ENCODE data around the gene PSMD1. TPM values are rescaled to one million over a fixed set of nuclear protein-coding genes. Genes with fewer than 3 reads are reported as not detected.

PSMD1 gene
- polyA plus RNA-seq, 1 donor (not counting 4 experiments of a cell fraction or from before 2014, with no cell fraction given), result 262 TPM

GRCh38 chr2:231187736-231188505 is 131.3 kb downstream of the PSMD1 start:
- no peak for FAIRE-seq
- H3K36me3 ChIP-seq (ENCODE audit: control insufficient read depth in 2 of 2, extremely low read depth in 1 of 2, insufficient read depth in 2 of 2, low read length in 2 of 2), result no peaks in the 10 kb centered on the region
- no peak overlapping the region for H2AFZ ChIP-seq (ENCODE audit: control insufficient read depth, low read length)
- dilution Hi-C loops (cut with MboI; ENCODE audit: extremely low pct_ligation_motif_present, low sequenced_read_pairs), result no loop called here
- H4K20me1 ChIP-seq (ENCODE audit: control insufficient read depth, extremely low read depth, insufficient read depth, low read length), result no peaks in the 10 kb centered on the region
- TF ChIP-seq CTCF (optimal IDR thresholded peaks at IDR 0.05 in 1 of 3, IDR thresholded peaks at IDR 0.05 in 1 of 3, conservative IDR thresholded peaks at IDR 0.05 in 1 of 3; ENCODE audit: extremely low read depth in 1 of 3, insufficient read depth in 2 of 3, low read length in 3 of 3) (no peak), EZH2 (IDR thresholded peaks at IDR 0.05; ENCODE audit: low read length) (no peak)
- no peaks in the 10 kb centered on the region for H3K4me1 ChIP-seq (ENCODE audit: control insufficient read depth, extremely low read depth, insufficient read depth, low read length)
- H3K4me3 ChIP-seq (ENCODE audit: control insufficient read depth in 2 of 3, extremely low read depth in 1 of 3, insufficient read depth in 2 of 3, low read depth in 1 of 3, low read length in 3 of 3), result no peak overlapping the region
- H3K27me3 ChIP-seq (ENCODE audit: control insufficient read depth, extremely low read depth, insufficient read depth, low read length), result peaks cover 30% of the 10 kb centered on the region
- no peak overlapping the region for H3K9ac ChIP-seq (ENCODE audit: control insufficient read depth, extremely low read depth, insufficient read depth, low read length)
- no peak for DNase-seq (ENCODE audit: low read depth, low spot score)
- no peaks in the 10 kb centered on the region for H3K9me3 ChIP-seq (ENCODE audit: control insufficient read depth, low read depth, low read length)
- H3K79me2 ChIP-seq (ENCODE audit: control insufficient read depth, insufficient read depth, low read length), result no peaks in the 10 kb centered on the region
- H3K27ac ChIP-seq (ENCODE audit: control insufficient read depth, insufficient read depth, low read length), result no peak overlapping the region
- H3K9me1 ChIP-seq (ENCODE audit: control insufficient read depth, extremely low read depth, insufficient read depth, low read length), result no peaks in the 10 kb centered on the region
- H3K4me2 ChIP-seq (ENCODE audit: control insufficient read depth, extremely low read depth, insufficient read depth, low read depth, low read length), result no peak overlapping the region

GRCh38 chr2:231188506-231189170 is 132.0 kb downstream of the PSMD1 start:
- Histone ChIP-seq H3K4me1 (ENCODE audit: control insufficient read depth, extremely low read depth, insufficient read depth, low read length) (no peaks in the 10 kb centered on the region), H3K27ac (ENCODE audit: control insufficient read depth, insufficient read depth, low read length) (no peak overlapping the region), H3K9ac (ENCODE audit: control insufficient read depth, extremely low read depth, insufficient read depth, low read length) (no peak overlapping the region), H3K4me2 (ENCODE audit: control insufficient read depth, extremely low read depth, insufficient read depth, low read depth, low read length) (no peak overlapping the region), H3K27me3 (ENCODE audit: control insufficient read depth, extremely low read depth, insufficient read depth, low read length) (peaks cover 30% of the 10 kb centered on the region), H3K36me3 (ENCODE audit: control insufficient read depth in 2 of 2, extremely low read depth in 1 of 2, insufficient read depth in 2 of 2, low read length in 2 of 2) (no peaks in the 10 kb centered on the region), H3K9me1 (ENCODE audit: control insufficient read depth, extremely low read depth, insufficient read depth, low read length) (no peaks in the 10 kb centered on the region), H3K4me3 (ENCODE audit: control insufficient read depth in 2 of 3, extremely low read depth in 1 of 3, insufficient read depth in 2 of 3, low read depth in 1 of 3, low read length in 3 of 3) (no peak overlapping the region), H4K20me1 (ENCODE audit: control insufficient read depth, extremely low read depth, insufficient read depth, low read length) (no peaks in the 10 kb centered on the region), H2AFZ (ENCODE audit: control insufficient read depth, low read length) (no peak overlapping the region), H3K79me2 (ENCODE audit: control insufficient read depth, insufficient read depth, low read length) (no peaks in the 10 kb centered on the region), H3K9me3 (ENCODE audit: control insufficient read depth, low read depth, low read length) (no peaks in the 10 kb centered on the region)
- TF ChIP-seq EZH2 (IDR thresholded peaks at IDR 0.05; ENCODE audit: low read length), result no peak
- no peak for TF ChIP-seq CTCF (optimal IDR thresholded peaks at IDR 0.05 in 1 of 3, IDR thresholded peaks at IDR 0.05 in 1 of 3, conservative IDR thresholded peaks at IDR 0.05 in 1 of 3; ENCODE audit: extremely low read depth in 1 of 3, insufficient read depth in 2 of 3, low read length in 3 of 3)
- no peak for FAIRE-seq
- no peak for DNase-seq (ENCODE audit: low read depth, low spot score)
- dilution Hi-C loops (cut with MboI; ENCODE audit: extremely low pct_ligation_motif_present, low sequenced_read_pairs), result no loop called here
